Measurements from ENCODE around the gene STAC. TPM values are rescaled to one million over a fixed set of nuclear protein-coding genes. Genes with fewer than 3 reads are reported as not detected.

STAC gene
- 7.7 and 10.2 TPM in 2 replicates for total RNA-seq

GRCh38 chr3:36380221-36381031 lies at the start of gene STAC:
STAC (plus strand) TSS chr3:36380504; CDS start chr3:36380644, 140 bp downstream.

